Hematopoietic multipotent progenitor cell treated with erythropoietin and hydrocortisone succinate and interleukin-3 and kit ligand, for 15 days (in vitro differentiated cells): ENCODE results near the gene ADAMTSL4.
"Not testable (repeated sequence)": the region's sequence is repeated elsewhere in the genome, so short reads cannot be mapped to it uniquely, and the experiment has no call there.

Experiments
- DNase-seq: peaks from one replicate; pipeline ENCODE4 v3.0.0-alpha.2; 2015; ENCODE audit warnings: low spot score

Gene ADAMTSL4

GRCh38 chr1:150555971-150556865 lies 7.0 kb downstream of the ADAMTSL4 start:
- no peak for DNase-seq

DNA sequence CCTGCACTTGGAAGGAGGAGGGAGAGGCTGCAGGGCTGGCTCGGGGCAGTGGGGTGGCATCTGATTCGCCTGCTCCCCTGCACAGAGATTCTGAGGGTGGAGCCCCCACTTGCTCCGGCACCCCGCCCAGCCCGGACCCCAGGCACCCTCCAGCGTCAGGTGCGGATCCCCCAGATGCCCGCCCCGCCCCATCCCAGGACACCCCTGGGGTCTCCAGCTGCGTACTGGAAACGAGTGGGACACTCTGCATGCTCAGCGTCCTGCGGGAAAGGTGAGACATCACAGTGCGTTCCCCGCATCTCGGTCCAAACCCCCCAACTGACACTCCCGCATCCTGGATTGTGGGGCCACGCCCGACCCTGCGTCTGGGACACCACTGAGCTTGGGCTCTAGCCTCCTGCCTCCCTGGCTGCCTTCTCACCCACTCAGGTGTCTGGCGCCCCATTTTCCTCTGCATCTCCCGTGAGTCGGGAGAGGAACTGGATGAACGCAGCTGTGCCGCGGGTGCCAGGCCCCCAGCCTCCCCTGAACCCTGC lies 7.9 kb downstream of the ADAMTSL4 start:
- no peak for DNase-seq

- DNase-seq: no peak
Observed at GRCh38 chr1:150557813-150558212, 8.6 kb downstream of the ADAMTSL4 start.

DNA sequence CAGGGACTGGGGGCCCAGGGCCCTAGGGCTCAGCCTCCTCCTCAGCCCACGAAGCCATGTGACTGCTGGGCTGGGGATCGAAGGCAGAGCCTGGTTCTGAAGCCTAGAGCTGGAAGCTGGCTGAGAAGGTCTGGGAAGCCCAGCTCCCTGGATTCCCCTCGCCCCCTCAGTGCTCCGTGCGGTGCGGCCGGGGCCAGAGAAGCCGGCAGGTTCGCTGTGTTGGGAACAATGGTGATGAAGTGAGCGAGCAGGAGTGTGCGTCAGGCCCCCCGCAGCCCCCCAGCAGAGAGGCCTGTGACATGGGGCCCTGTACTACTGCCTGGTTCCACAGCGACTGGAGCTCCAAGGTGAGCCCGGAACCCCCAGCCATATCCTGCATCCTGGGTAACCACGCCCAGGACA lies 9.1 kb downstream of the ADAMTSL4 start:
- no peak for DNase-seq

- DNase-seq: no peak
Observed at GRCh38 chr1:150558761-150559655, 9.8 kb downstream of the ADAMTSL4 start.

DNA sequence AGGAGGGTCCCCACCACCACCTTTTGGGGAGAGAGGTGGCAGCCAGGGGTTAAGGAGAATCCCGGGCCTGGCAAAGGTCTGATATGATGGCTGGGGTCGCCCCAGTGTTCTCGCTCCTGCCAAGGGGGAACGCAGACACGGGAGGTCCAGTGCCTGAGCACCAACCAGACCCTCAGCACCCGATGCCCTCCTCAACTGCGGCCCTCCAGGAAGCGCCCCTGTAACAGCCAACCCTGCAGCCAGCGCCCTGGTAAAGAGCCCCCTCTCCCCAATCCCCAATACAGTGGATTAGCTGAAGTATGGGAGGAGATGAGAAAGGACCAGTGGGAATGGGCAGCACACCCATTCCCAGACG lies 10.4 kb downstream of the ADAMTSL4 start:
- no peak for DNase-seq

GRCh38 chr1:150560011-150560438 lies 10.8 kb downstream of the ADAMTSL4 start:
- DNase-seq: peak; percentile 82

DNA sequence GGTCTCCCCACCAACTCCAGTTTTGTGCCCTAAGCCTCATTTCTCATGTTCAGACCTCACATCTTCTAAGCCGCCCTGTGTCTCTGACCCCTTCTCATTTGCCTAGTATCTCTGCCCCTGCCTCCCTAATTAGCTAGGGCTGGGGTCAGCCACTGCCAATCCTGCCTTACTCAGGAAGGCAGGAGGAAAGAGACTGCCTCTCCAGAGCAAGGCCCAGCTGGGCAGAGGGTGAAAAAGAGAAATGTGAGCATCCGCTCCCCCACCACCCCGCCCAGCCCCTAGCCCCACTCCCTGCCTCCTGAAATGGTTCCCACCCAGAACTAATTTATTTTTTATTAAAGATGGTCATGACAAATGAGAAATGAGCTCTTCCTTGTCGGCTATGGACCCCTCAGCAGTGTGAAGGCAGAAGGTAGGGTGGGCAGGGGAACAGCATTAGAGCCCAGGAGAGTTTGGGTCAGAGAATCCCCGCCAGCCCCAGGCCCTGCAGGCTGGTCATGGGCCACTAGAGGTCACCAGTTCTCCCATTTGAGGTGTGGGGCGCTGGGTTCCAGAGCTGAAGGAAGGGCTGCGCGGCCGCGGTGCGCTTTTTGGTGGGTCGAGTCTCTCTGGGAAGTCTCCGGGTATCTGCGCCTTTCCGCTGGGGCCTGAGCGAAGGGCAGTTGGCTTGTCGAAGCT lies 11.5 kb downstream of the ADAMTSL4 start:
- peak; percentile 89 for DNase-seq

GRCh38 chr1:150561254-150561973 lies 12.2 kb downstream of the ADAMTSL4 start:
- DNase-seq: peak; percentile 82

DNA sequence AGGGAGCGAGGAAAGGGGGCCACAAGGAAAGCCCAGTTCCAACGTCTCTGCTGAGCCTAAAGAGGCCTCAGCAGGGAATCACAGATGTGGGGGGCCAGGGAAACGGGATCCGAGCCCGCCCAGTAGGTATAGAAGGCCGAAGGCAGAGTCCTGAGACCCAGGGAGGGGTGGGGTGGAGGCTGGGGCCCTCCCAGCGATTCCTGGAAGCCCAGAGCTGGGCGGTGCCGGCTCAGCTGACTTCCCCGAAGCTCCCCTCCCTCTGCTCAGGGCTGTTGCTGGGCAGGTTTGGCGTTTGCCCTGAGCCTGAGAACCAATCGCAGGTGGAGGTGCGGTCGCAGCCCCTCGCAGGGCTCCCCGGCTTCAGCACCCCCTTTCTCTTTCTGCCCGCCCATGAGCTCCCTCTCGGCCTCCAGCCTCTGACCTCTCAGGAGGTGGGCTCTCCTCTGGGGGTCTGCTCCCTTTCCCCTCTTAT lies 12.8 kb downstream of the ADAMTSL4 start:
- DNase-seq: peak; percentile 93

DNA sequence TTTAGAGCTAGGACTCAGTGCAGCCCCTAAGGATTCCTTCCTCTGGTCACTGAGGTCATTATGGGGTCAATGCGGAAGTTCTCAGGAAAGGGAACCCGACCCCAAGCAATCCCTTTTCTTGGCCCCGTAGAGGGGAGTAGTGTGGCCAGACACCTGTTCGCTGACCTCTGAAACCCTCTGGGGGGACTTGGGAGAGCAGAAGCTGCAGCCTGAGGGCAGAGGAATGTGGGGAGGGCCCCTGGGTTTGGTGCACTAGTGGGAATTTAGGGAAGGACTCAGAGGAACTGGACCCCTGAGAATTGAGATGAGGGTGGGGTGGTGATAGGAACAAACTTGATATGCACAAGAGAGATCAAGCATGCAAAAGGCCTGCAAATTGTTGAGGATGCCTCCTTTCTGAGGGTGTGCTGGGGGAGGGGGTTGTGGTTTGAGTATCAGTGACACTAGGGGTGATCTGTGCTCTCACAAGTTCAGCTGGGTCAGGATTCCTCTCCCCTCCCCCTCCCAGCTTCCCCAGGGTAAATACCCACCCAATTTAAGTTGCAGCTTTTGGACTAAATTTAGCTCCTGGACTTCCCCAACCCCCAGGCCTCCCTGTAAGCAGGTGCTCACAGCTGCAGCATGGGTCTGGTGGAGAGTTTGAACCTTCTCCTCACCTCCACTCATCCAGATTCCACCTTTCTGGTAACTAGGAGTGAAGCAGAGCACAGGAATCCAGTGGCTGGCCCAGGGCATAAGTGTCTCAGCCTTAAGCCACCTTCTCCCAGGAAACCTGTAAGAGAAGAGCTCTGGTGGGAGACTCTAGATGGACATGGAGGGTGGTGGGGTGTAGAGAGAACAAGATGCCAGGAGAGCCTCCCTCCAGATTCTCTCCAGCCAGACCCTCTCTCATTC lies 13.5 kb downstream of the ADAMTSL4 start:
- DNase-seq: peak; percentile 27

GRCh38 chr1:150563340-150564038 lies 14.3 kb downstream of the ADAMTSL4 start:
- peak; percentile 88 for DNase-seq

DNA sequence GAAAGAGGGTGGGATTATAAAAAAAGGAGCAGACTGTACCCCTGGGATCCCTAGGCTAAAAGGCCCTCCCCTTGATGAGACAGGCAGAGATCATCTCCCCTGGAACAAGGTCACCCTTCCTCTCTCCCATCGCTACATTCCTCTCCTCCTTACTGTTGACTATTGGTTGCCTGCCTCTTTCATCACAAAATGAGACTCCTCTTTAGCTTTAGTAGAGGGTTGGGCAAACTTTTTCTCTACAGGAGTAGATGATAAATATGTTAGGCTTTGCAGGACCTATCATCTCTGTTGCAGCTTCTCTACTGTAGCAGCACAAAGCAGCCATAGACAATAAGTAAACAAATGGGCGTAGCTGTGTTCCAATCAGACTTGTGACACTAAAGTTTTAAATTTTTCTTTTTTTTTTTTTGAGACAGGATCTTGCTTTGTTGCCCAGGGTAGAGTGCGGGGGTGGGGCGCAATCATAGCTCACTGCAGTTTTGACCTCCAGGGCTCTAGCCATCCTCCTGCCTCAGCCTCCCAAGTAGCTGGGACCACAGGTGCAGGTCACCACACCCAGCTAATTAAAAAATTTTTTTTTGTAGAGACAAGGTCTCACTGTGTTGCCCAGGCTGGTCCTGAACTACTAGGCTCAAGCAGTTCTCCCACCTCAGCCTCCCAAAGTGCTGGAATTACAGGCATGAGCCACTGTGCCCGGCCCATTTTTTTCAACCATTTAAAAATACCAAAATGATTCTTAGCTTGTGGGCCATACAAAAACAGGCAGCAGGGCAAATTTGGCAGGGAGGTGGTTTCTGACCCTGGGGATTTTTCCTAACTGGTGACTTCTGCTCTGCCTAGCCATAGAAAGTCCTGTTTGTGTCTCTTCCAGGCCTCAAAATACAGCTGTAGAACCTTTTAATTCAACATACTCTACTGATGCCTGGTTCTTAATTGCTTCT lies 15.1 kb downstream of the ADAMTSL4 start:
- DNase-seq: peak; percentile 53

- not testable (repeated sequence) for DNase-seq
Observed at GRCh38 chr1:150565240-150565991, 16.2 kb downstream of the ADAMTSL4 start.

DNA sequence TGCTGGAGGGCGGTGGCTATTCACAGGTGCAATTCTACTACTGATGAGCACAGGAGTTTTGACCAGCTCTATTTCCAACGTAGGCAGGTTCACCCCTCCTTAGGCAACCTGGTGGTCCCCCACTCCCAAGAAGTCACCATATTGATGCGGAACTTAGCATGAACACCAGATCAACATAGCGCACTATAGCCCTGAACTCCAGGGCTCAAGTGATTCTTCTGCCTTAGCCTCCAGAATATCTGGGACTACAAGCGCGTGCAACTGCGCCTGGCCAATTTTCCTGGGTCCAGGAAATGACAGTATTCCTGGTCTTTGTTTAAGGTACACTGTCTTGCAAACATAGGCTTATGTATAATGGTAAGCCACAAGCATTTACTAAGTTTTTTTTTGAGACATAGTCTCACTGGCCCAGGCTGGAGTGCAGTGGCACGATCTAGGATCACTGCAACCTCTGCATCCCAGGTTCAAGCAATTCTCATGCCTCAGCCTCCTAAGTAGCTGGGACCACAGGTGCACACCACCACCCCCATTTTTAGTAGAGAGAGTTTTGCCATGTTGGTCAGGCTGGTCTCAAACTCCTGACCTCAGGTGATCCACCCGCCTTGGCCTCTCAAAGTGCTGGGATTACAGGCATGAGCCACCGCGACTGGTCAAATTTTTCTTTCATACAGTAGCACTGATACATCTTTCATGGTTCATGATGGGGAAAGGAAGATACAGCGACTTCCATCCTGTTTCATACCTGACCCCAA lies 17.6 kb downstream of the ADAMTSL4 start:
- DNase-seq: no peak

DNA sequence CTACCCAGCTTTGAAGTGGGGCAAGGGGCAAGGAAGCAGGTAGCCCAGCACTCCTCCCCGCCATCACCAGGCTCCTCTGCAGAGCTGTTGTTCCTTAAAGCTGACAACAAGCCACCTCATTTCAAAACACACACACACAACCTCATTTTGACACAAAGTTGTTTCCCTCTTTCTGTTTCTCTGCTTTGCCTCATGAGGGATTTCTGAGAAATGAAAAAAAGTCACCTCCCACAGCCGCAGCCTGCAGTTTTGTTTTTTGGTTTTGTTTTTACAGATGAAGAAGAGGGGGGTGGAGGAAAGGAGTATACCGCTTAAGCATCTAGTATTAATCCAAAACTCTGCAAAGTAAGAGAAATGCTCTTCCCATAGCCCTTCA lies 18.1 kb downstream of the ADAMTSL4 start:
- DNase-seq: peak; percentile 36
